Uterus (tissue), 4 donors: ENCODE results near the gene FKBP9. TPM values are rescaled to one million over a fixed set of nuclear protein-coding genes. Genes with fewer than 3 reads are reported as not detected.

Experiments used
- DNase-seq, 2 donors: peaks; one replicate each; pipeline ENCODE4 v3.0.0-alpha.2; 2019 to 2020
- H3K27ac ChIP-seq, 2 donors: fragments of 200-600 bp; sonication (generic); 1 replicate in 1 of 2; 2 replicates in 1 of 2; pipeline ENCODE4 v1.5.1; 2016 to 2018
- H3K27me3 ChIP-seq, 2 donors: fragments of 200-600 bp; sonication (generic); one replicate each; pipeline ENCODE4 v1.5.1; 2018 to 2019; ENCODE audit warnings: control low read depth in 1 of 2
- H3K36me3 ChIP-seq, 2 donors: fragments of 200-600 bp; sonication (generic); one replicate each; pipeline ENCODE4 v1.5.1; 2019; ENCODE audit warnings: control low read depth in 1 of 2
- H3K4me1 ChIP-seq, 2 donors: fragments of 200-600 bp; sonication (generic); one replicate each; pipeline ENCODE4 v1.5.1; 2018 to 2019; ENCODE audit warnings: control low read depth in 1 of 2
- H3K4me3 ChIP-seq, 2 donors: fragments of 200-600 bp; sonication (generic); 1 replicate in 1 of 2; 2 replicates in 1 of 2; pipeline ENCODE4 v1.5.1; 2018 to 2019; ENCODE audit warnings: mild to moderate bottlenecking in 1 of 2
- H3K9me3 ChIP-seq, 2 donors: fragments of 200-600 bp; sonication (generic); one replicate each; pipeline ENCODE4 v1.5.1; 2019; ENCODE audit warnings: control low read depth in 1 of 2
- CTCF ChIP-seq, 4 experiments: fragments of 200-600 bp in 2 of 4; fragments of 450-650 bp in 2 of 4; sonication (generic) in 2 of 4; IDR thresholded peaks; one replicate each; pipeline ENCODE4 v1.5.1; 2016 to 2019; ENCODE audit warnings: antibody characterized with exemption in 4 of 4, mild to moderate bottlenecking in 2 of 4, moderate library complexity in 1 of 4
- POLR2A ChIP-seq, 2 donors: fragments of 450-650 bp; IDR thresholded peaks; one replicate each; pipeline ENCODE4 v1.6.1; 2016; ENCODE audit warnings: antibody characterized with exemption in 2 of 2, mild to moderate bottlenecking in 1 of 2, moderate library complexity in 1 of 2
- intact Hi-C: fragments of 100-400 bp; cut with DNase I; formaldehyde crosslinking; loops from one replicate; pipeline ENCODE4 v1.15.1; 2023; ENCODE audit warnings: low total_unique reads
- total RNA-seq, 4 donors: library from RNA; depleted of rRNA in 3 of 4; stranded (reverse); fragments of >200 nt in 3 of 4; gene quantifications; one replicate each; pipeline versions ENCODE4 v1.1.0 to v1.2.4, GENCODE V29; 2014 to 2023
- donor health status: DM: yes; HTN: yes; CAD: no.

FKBP9 gene
- total RNA-seq, 4 donors from 2014 or later: 62.9 to 328 (median 215) TPM

GRCh38 chr7:33044401-33044718 is 87.1 kb downstream of the FKBP9 start:
- Histone ChIP-seq H3K9me3 (no peaks in the 10 kb centered on the region), H3K27ac (peak overlapping the region in 1 of 2 donors; percentile 54), H3K4me1 (no peaks in the 10 kb centered on the region), H3K27me3 (no peaks in the 10 kb centered on the region), H3K36me3 (no peaks in the 10 kb centered on the region), H3K4me3 (no peak overlapping the region)
- TF ChIP-seq POLR2A (IDR thresholded peaks at IDR 0.05) (no peak), CTCF (IDR thresholded peaks at IDR 0.05) (peak in 1 of 4 experiments; percentile 20)
- intact Hi-C loops: no loop called here
- no peak for DNase-seq

GRCh38 chr7:33044986-33045385 is 87.7 kb downstream of the FKBP9 start:
- no peak overlapping the region for H3K4me3 ChIP-seq
- no peaks in the 10 kb centered on the region for H3K4me1 ChIP-seq
- DNase-seq: no peak
- H3K36me3 ChIP-seq: no peaks in the 10 kb centered on the region
- H3K9me3 ChIP-seq: no peaks in the 10 kb centered on the region
- TF ChIP-seq CTCF (IDR thresholded peaks at IDR 0.05) (no peak), POLR2A (IDR thresholded peaks at IDR 0.05) (no peak)
- intact Hi-C loops: no loop called here
- peak overlapping the region in 1 of 2 donors; percentile 54 for H3K27ac ChIP-seq
- H3K27me3 ChIP-seq: no peaks in the 10 kb centered on the region

- H3K4me1 ChIP-seq: no peaks in the 10 kb centered on the region
- DNase-seq: no peak
- TF ChIP-seq CTCF (IDR thresholded peaks at IDR 0.05): no peak
- TF ChIP-seq POLR2A (IDR thresholded peaks at IDR 0.05): no peak
- intact Hi-C loops: no loop called here
- no peak overlapping the region for H3K27ac ChIP-seq
- no peaks in the 10 kb centered on the region for H3K36me3 ChIP-seq
- no peaks in the 10 kb centered on the region for H3K9me3 ChIP-seq
- H3K27me3 ChIP-seq: no peaks in the 10 kb centered on the region
- no peak overlapping the region for H3K4me3 ChIP-seq
Measured at GRCh38 chr7:33048257-33048656, 91.0 kb downstream of the FKBP9 start.

GRCh38 chr7:33048704-33049103 is 91.5 kb downstream of the FKBP9 start:
- Histone ChIP-seq H3K27ac (no peak overlapping the region), H3K4me1 (no peaks in the 10 kb centered on the region), H3K27me3 (no peaks in the 10 kb centered on the region), H3K9me3 (no peaks in the 10 kb centered on the region), H3K36me3 (no peaks in the 10 kb centered on the region), H3K4me3 (no peak overlapping the region)
- DNase-seq: no peak
- intact Hi-C loops: no loop called here
- TF ChIP-seq POLR2A (IDR thresholded peaks at IDR 0.05) (no peak), CTCF (IDR thresholded peaks at IDR 0.05) (no peak)

GRCh38 chr7:33050535-33051318 is 93.5 kb downstream of the FKBP9 start:
- H3K36me3 ChIP-seq: no peaks in the 10 kb centered on the region
- no peaks in the 10 kb centered on the region for H3K9me3 ChIP-seq
- TF ChIP-seq POLR2A (IDR thresholded peaks at IDR 0.05) (no peak), CTCF (IDR thresholded peaks at IDR 0.05) (peak; percentile 54 to 75 (median 70))
- H3K4me3 ChIP-seq: no peak overlapping the region
- no peaks in the 10 kb centered on the region for H3K4me1 ChIP-seq
- intact Hi-C loops: no loop called here
- peak overlapping the region; percentile 15 to 75 for H3K27ac ChIP-seq
- H3K27me3 ChIP-seq: no peaks in the 10 kb centered on the region
- no peak for DNase-seq
